Epithelial cell of esophagus (primary cell): Measurements from ENCODE around the gene ARMC7.
"Not testable (repeated sequence)": the region's sequence is repeated elsewhere in the genome, so short reads cannot be mapped to it uniquely, and the experiment has no call there.

ENCODE experiments used
- DNase-seq: peaks from one replicate; pipeline ENCODE4 v3.0.0; 2010; ENCODE audit warnings: low read depth
- H3K4me3 ChIP-seq: 2 replicates; pipeline ENCODE4 v1.5.1; 2011; ENCODE audit warnings: mild to moderate bottlenecking, low read length, control low read depth
- CTCF ChIP-seq: IDR thresholded peaks from 2 replicates; pipeline ENCODE4 v1.5.1; 2011; ENCODE audit warnings: low read depth, mild to moderate bottlenecking, low read length, control low read depth, inconsistent platforms; ENCODE audit not compliant: insufficient read depth; ENCODE audit errors: missing control alignments

ARMC7 gene

GRCh38 chr17:75126954-75127353, 17.2 kb downstream of the ARMC7 start:
- DNase-seq, result no peak
- no peak for TF ChIP-seq CTCF
- H3K4me3 ChIP-seq, result no peak overlapping the region

- DNase-seq, H3K4me3 ChIP-seq: not testable (repeated sequence)
Measured at GRCh38 chr17:75127936-75128335, 18.2 kb downstream of the ARMC7 start.

- DNase-seq, result no peak
- H3K4me3 ChIP-seq, result no peak overlapping the region
- TF ChIP-seq CTCF, result no peak
Measured at GRCh38 chr17:75128694-75129505, 19.1 kb downstream of the ARMC7 start.

- TF ChIP-seq CTCF, result no peak
Measured at GRCh38 chr17:75129576-75129975, 19.8 kb downstream of the ARMC7 start.

GRCh38 chr17:75130059-75130631, 20.4 kb downstream of the ARMC7 start:
- TF ChIP-seq CTCF, result no peak
- peak overlapping the region; percentile 76 for H3K4me3 ChIP-seq
- no peak for DNase-seq

More at GRCh38 chr17:75129576-75129975, 19.8 kb downstream of the ARMC7 start:
- H3K4me3 ChIP-seq, result no peak overlapping the region
- no peak for DNase-seq

GRCh38 chr17:75130632-75131277, 21.0 kb downstream of the ARMC7 start:
- peak; percentile 75 for TF ChIP-seq CTCF
- peak overlapping the region; percentile 76 for H3K4me3 ChIP-seq
- peak; percentile 72 for DNase-seq

GRCh38 chr17:75131278-75132017, 21.7 kb downstream of the ARMC7 start, which contains the start of gene NT5C:
Gene NT5C (minus strand): TSS chr17:75131742. CDS start chr17:75131707, 35 bp downstream.
- peak within 1 kb of the TSS; percentile 76 for H3K4me3 ChIP-seq
- DNase-seq, result peak; percentile 62
- peak; percentile 16 for TF ChIP-seq CTCF

GRCh38 chr17:75132018-75133000, 22.5 kb downstream of the ARMC7 start:
- H3K4me3 ChIP-seq, result peak overlapping the region; percentile 76
- not testable (repeated sequence) for DNase-seq
